IMR-90 (cell line): ENCODE data around the gene ADD3. TPM values are rescaled to one million over a fixed set of nuclear protein-coding genes. Genes with fewer than 3 reads are reported as not detected.

Experiments
- ATAC-seq: fragments of 200-7000 bp; cut with Tn5 transposase; 2 replicates; pipeline ENCODE4 v1.9.1; 2020; ENCODE audit warnings: low read depth, mild to moderate bottlenecking, moderate library complexity
- BruUV-seq: library from RNA; stranded (reverse); fragments of 400-500 nt; replicated peaks from 2 replicates; lab custom pipeline; 2021; lab: Mats Ljungman, UMichigan
- CTCF ChIA-PET: fragments of 300-600 bp; formaldehyde crosslinking; extraction: SDS; loops from one replicate; lab custom pipeline; 2021; ENCODE audit warnings: antibody characterized with exemption; lab: Yijun Ruan, JAX
- POLR2A ChIA-PET: fragments of 300-600 bp; sonication (Branson Sonifier 250); formaldehyde crosslinking; loops from one replicate; lab custom pipeline; 2022; ENCODE audit warnings: antibody characterized with exemption; ENCODE audit not compliant: unreplicated experiment; lab: Charles Lee
- DNase-seq: peaks from one replicate; pipeline ENCODE4 v3.0.0; 2013
- H2AFZ ChIP-seq: replicated peaks from 2 replicates; pipeline ENCODE3; 2013; ENCODE audit warnings: low read length, mild to moderate bottlenecking; ENCODE audit not compliant: poor library complexity
- H2AK5ac ChIP-seq: 2 replicates; pipeline ENCODE4 v1.6.1; 2013; ENCODE audit warnings: low read depth, low read length, inconsistent platforms
- H2AK9ac ChIP-seq: replicated peaks from 2 replicates; pipeline ENCODE3; 2013; ENCODE audit warnings: mild to moderate bottlenecking, low read depth, low read length, moderate library complexity; ENCODE audit not compliant: poor library complexity
- H2BK120ac ChIP-seq: 2 replicates; pipeline ENCODE4 v1.6.1; 2013; ENCODE audit warnings: low read depth, low read length, inconsistent platforms
- H2BK15ac ChIP-seq: 3 replicates; pipeline ENCODE4 v1.6.1; 2013; ENCODE audit warnings: low read depth, low read length, inconsistent platforms
- H2BK20ac ChIP-seq: 2 replicates; pipeline ENCODE4 v1.6.1; 2013; ENCODE audit warnings: low read depth, mild to moderate bottlenecking, inconsistent platforms, low read length, moderate library complexity
- H2BK5ac ChIP-seq: 2 replicates; pipeline ENCODE4 v1.6.1; 2013; ENCODE audit warnings: mild to moderate bottlenecking, low read depth, low read length, inconsistent platforms; ENCODE audit not compliant: poor library complexity, severe bottlenecking
- H3K14ac ChIP-seq: replicated peaks from 2 replicates; pipeline ENCODE4 v1.6.1; 2013; ENCODE audit warnings: low read depth, low read length, inconsistent platforms
- H3K18ac ChIP-seq: 2 replicates; pipeline ENCODE4 v1.6.1; 2013; ENCODE audit warnings: low read depth, low read length, control low read depth
- H3K23ac ChIP-seq: 2 replicates; pipeline ENCODE4 v1.6.1; 2013; ENCODE audit warnings: low read depth, low read length, inconsistent platforms
- H3K27ac ChIP-seq: 2 replicates; pipeline ENCODE4 v1.5.1; 2013; ENCODE audit warnings: mild to moderate bottlenecking, control low read depth, low read length; ENCODE audit not compliant: insufficient read depth
- H3K27me3 ChIP-seq: 2 replicates; pipeline ENCODE4 v1.6.1; 2013; ENCODE audit warnings: low read length; ENCODE audit not compliant: control insufficient read depth, insufficient read depth
- H3K36me3 ChIP-seq: 2 replicates; pipeline ENCODE4 v1.6.1; 2013; ENCODE audit warnings: low read length, mixed read lengths; ENCODE audit not compliant: control insufficient read depth, insufficient read depth
- H3K4ac ChIP-seq: 2 replicates; pipeline ENCODE4 v1.6.1; 2013; ENCODE audit warnings: low read depth, low read length, inconsistent platforms
- H3K4me1 ChIP-seq: 2 replicates; pipeline ENCODE4 v1.6.1; 2013; ENCODE audit warnings: low read length, mixed read lengths; ENCODE audit not compliant: control insufficient read depth, insufficient read depth
- H3K4me2 ChIP-seq: 2 replicates; pipeline ENCODE4 v1.6.1; 2013; ENCODE audit warnings: low read depth, mild to moderate bottlenecking, control low read depth, low read length, moderate library complexity
- H3K4me3 ChIP-seq: 2 replicates; pipeline ENCODE4 v1.5.1; 2013; ENCODE audit warnings: low read depth, mild to moderate bottlenecking, control low read depth, low read length, moderate library complexity; ENCODE audit not compliant: insufficient read depth
- H3K56ac ChIP-seq: 2 replicates; pipeline ENCODE4 v1.6.1; 2013; ENCODE audit warnings: low read length, inconsistent platforms; ENCODE audit not compliant: insufficient read depth; ENCODE audit errors: extremely low read depth
- H3K79me1 ChIP-seq, 2 experiments: 2 replicates each; pipeline ENCODE4 v1.6.1; 2013; ENCODE audit warnings: low read length in 2 of 2, inconsistent platforms in 1 of 2, low read depth in 1 of 2
- H3K9ac ChIP-seq: 2 replicates; pipeline ENCODE4 v1.6.1; 2013; ENCODE audit warnings: low read depth, low read length, control low read depth
- H3K9me1 ChIP-seq: 2 replicates; pipeline ENCODE4 v1.6.1; 2013; ENCODE audit warnings: low read length, inconsistent platforms; ENCODE audit not compliant: insufficient read depth
- H3K9me3 ChIP-seq: 2 replicates; pipeline ENCODE4 v1.6.1; 2013; ENCODE audit warnings: low read length; ENCODE audit not compliant: control insufficient read depth, insufficient read depth
- H4K20me1 ChIP-seq: 2 replicates; pipeline ENCODE4 v1.6.1; 2013; ENCODE audit warnings: low read length, inconsistent platforms; ENCODE audit not compliant: insufficient read depth
- H4K5ac ChIP-seq: 2 replicates; pipeline ENCODE4 v1.6.1; 2013; ENCODE audit warnings: mild to moderate bottlenecking, low read depth, low read length, control low read depth
- H4K8ac ChIP-seq, 2 experiments: 2 replicates each; pipeline ENCODE4 v1.6.1; 2013; ENCODE audit warnings: low read depth in 2 of 2, low read length in 2 of 2, control low read depth in 1 of 2, inconsistent platforms in 1 of 2
- H4K91ac ChIP-seq: 2 replicates; pipeline ENCODE4 v1.6.1; 2013; ENCODE audit warnings: low read depth, low read length, inconsistent platforms; ENCODE audit not compliant: insufficient read depth
- BHLHE40 ChIP-seq: fragments of 150-350 bp; IDR thresholded peaks from 2 replicates; pipeline ENCODE4 v1.6.1; 2016; ENCODE audit warnings: mild to moderate bottlenecking, low read depth, low read length
- CHD1 ChIP-seq: IDR thresholded peaks from 2 replicates; pipeline ENCODE4 v1.6.1; 2012; ENCODE audit warnings: low read depth, low read length, improper control_type of control experiment
- MXI1 ChIP-seq: IDR thresholded peaks from 2 replicates; pipeline ENCODE4 v1.6.1; 2012; ENCODE audit warnings: low read depth, mild to moderate bottlenecking, low read length, moderate library complexity, borderline replicate concordance
- WGBS, 2 experiments: methylation state at CpG; one replicate each; pipeline versions ENCODE4 v1.1.5 to v1.1.7; 2013; ENCODE audit warnings: missing lambda C conversion rate in 2 of 2; ENCODE audit not compliant: insufficient read length in 1 of 2; ENCODE audit errors: extremely low coverage in 2 of 2; 5-methylcytosine and 5-hydroxymethylcytosine counted together
- dilution Hi-C: fragments of 300-500 bp; cut with HindIII; formaldehyde crosslinking; loops from one replicate; pipeline ENCODE4 v1.14.3; 2018; ENCODE audit warnings: low sequenced_read_pairs; ENCODE audit not compliant: unreplicated experiment
- in situ Hi-C: fragments of 300-500 bp; cut with MboI; formaldehyde crosslinking; loops from 3 replicates; pipeline ENCODE4 v1.14.3; 2019; ENCODE audit warnings: low sequenced_read_pairs, inconsistent platforms, mixed read lengths
- intact Hi-C: fragments of 100-400 bp; cut with micrococcal nuclease; formaldehyde crosslinking; loops from 2 replicates; pipeline ENCODE4 v1.10.0; 2022
- polyA plus RNA-seq, 3 experiments: library from polyadenylated mRNA; depleted of rRNA; stranded (reverse); fragments of >200 nt; gene quantifications; 2 replicates each; pipeline ENCODE4 v1.2.3, GENCODE V29; 2012; ENCODE audit warnings: low replicate concordance in 1 of 3
- total RNA-seq: library from RNA; depleted of rRNA; stranded (reverse); fragments of >200 nt; gene quantifications from 2 replicates; pipeline ENCODE4 v1.2.3, GENCODE V29; 2012
- TF ChIP-seq, protein P1 (sequence below): fragments of 150-350 bp; IDR thresholded peaks from 2 replicates; pipeline ENCODE4 v1.6.1; 2016; ENCODE audit warnings: low read depth, mild to moderate bottlenecking, low read length, moderate library complexity, borderline replicate concordance

ADD3 gene
- total and polyA plus RNA-seq, 2 of the 4 experiments (the other 2 are of a cell fraction): 138 to 212 TPM

DNA sequence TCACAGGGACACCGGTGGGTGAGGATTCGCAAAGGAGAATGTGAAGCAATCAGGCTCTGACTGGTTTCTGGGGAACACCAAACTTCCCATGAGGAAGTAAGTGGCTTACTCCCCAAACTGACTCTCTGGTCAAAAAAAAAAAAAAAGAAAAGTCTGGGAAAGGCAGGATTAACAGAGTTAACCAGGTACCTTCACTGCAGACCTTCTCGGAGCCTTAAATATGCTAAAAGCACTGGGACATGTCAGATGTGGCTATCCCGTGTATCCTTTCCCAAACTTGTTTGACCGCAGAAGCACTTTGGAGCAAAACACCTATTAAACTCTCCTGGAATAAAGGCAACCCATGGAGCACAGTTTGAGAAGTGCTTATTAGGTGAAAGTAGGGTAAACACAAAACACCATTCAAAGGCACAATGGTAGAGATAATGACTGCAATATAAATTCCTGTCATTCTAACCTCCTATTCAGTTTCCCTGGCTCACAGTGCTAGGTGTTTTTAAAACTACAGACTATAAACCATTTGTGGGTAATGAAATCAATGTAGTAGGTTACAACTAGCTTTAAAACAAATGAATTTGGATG, 155.5 kb downstream of the ADD3 start:
- POLR2A ChIA-PET: no interaction called here
- H4K8ac ChIP-seq: no peak overlapping the region
- H3K4me3 ChIP-seq: no peak overlapping the region
- H2BK120ac ChIP-seq: no peak overlapping the region
- ATAC-seq (no peak), DNase-seq (no peak)
- no peak overlapping the region for H3K14ac ChIP-seq
- in situ Hi-C loops: no loop called here
- H2BK5ac ChIP-seq: no peak overlapping the region
- no peak overlapping the region for H2AK9ac ChIP-seq
- H2BK15ac ChIP-seq: no peak overlapping the region
- no TSS peak for BruUV-seq
- H3K4me1 ChIP-seq: no peaks in the 10 kb centered on the region
- H3K9ac ChIP-seq: no peak overlapping the region
- TF ChIP-seq CHD1 (no peak), BHLHE40 (no peak), MXI1 (no peak)
- TF ChIP-seq, protein P1, sequence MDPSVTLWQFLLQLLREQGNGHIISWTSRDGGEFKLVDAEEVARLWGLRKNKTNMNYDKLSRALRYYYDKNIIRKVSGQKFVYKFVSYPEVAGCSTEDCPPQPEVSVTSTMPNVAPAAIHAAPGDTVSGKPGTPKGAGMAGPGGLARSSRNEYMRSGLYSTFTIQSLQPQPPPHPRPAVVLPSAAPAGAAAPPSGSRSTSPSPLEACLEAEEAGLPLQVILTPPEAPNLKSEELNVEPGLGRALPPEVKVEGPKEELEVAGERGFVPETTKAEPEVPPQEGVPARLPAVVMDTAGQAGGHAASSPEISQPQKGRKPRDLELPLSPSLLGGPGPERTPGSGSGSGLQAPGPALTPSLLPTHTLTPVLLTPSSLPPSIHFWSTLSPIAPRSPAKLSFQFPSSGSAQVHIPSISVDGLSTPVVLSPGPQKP: no peak
- dilution Hi-C loops: no loop called here
- no peak overlapping the region for H3K27ac ChIP-seq
- no peak overlapping the region for H2BK20ac ChIP-seq
- intact Hi-C loops: no loop called here
- WGBS, 2 experiments: 40% methylated on average over 1 of the region's 5 CpGs; no CpG with 5 or more reads in 1 of the 2 experiments
- H4K20me1 ChIP-seq: no peaks in the 10 kb centered on the region
- H2AFZ ChIP-seq: no peak overlapping the region
- no peak overlapping the region for H3K56ac ChIP-seq
- no peak overlapping the region for H3K4ac ChIP-seq
- no peak overlapping the region for H2AK5ac ChIP-seq
- no peak overlapping the region for H3K23ac ChIP-seq
- H3K9me1 ChIP-seq: no peaks in the 10 kb centered on the region
- H3K27me3 ChIP-seq: peaks cover 58% of the 10 kb centered on the region
- CTCF ChIA-PET: interaction anchor here (1.0 to 1.4 kb wide), 2 partner anchors 33 to 43 kb away, joined by 3 read pairs; no protein-coding TSS in a partner anchor
- no peak overlapping the region for H3K4me2 ChIP-seq
- H3K18ac ChIP-seq: no peak overlapping the region
- H3K79me1 ChIP-seq: no peaks in the 10 kb centered on the region
- no peaks in the 10 kb centered on the region for H3K36me3 ChIP-seq
- H4K91ac ChIP-seq: no peak overlapping the region
- H4K5ac ChIP-seq: no peak overlapping the region
- H3K9me3 ChIP-seq: no peaks in the 10 kb centered on the region; the same call in 1 of the 2 replicates
